CD4-positive, alpha-beta T cell treated with Interleukin-12 subunit alpha and Interleukin-12 subunit beta, for 1 hour (primary cell): ENCODE results near the gene DHDH.
"Not testable (repeated sequence)": the region's sequence is repeated elsewhere in the genome, so short reads cannot be mapped to it uniquely, and the experiment has no call there.

Source experiments
- DNase-seq: peaks from one replicate; pipeline ENCODE4 v3.0.0-alpha.2; 2020

DHDH gene

GRCh38 chr19:48933382-48933932, at the start of gene DHDH:
Gene DHDH, plus strand, starts transcription at chr19:48933699. Its CDS starts 23 bp downstream, at chr19:48933722.
- peak; percentile 93 for DNase-seq

- DNase-seq, result no peak
Measured at GRCh38 chr19:48883726-48884125, 49.8 kb upstream of the DHDH start.

- DNase-seq, result no peak
Measured at GRCh38 chr19:48887861-48888612, 45.5 kb upstream of the DHDH start.

GRCh38 chr19:48889496-48889895, 44.0 kb upstream of the DHDH start:
- not testable (repeated sequence) for DNase-seq

- no peak for DNase-seq
Measured at GRCh38 chr19:48890551-48890950, 42.9 kb upstream of the DHDH start.

- no peak for DNase-seq
Measured at GRCh38 chr19:48895226-48895625, 38.3 kb upstream of the DHDH start.

- DNase-seq, result peak; percentile 52
Measured at GRCh38 chr19:48896191-48896720, 37.2 kb upstream of the DHDH start.

- no peak for DNase-seq
Measured at GRCh38 chr19:48897181-48897580, 36.3 kb upstream of the DHDH start.

GRCh38 chr19:48899386-48899749, 34.1 kb upstream of the DHDH start:
- not testable (repeated sequence) for DNase-seq

- peak; percentile 99 for DNase-seq
Measured at GRCh38 chr19:48899781-48900476, 33.6 kb upstream of the DHDH start, which contains the start of gene NUCB1. Gene NUCB1, plus strand, starts transcription at chr19:48900312. Its CDS starts 485 bp downstream, at chr19:48900797.

- peak; percentile 50 for DNase-seq
Measured at GRCh38 chr19:48900477-48901406, 32.8 kb upstream of the DHDH start.

- not testable (repeated sequence) for DNase-seq
Measured at GRCh38 chr19:48902291-48902690, 31.2 kb upstream of the DHDH start.

GRCh38 chr19:48903788-48904187, 29.7 kb upstream of the DHDH start:
- DNase-seq, result not testable (repeated sequence)

GRCh38 chr19:48905664-48906063, 27.8 kb upstream of the DHDH start:
- no peak for DNase-seq

GRCh38 chr19:48906324-48906723, 27.2 kb upstream of the DHDH start:
- DNase-seq, result no peak

- DNase-seq, result no peak
Measured at GRCh38 chr19:48907671-48908070, 25.8 kb upstream of the DHDH start.

- not testable (repeated sequence) for DNase-seq
Measured at GRCh38 chr19:48909424-48910077, 23.9 kb upstream of the DHDH start.

GRCh38 chr19:48910803-48911202, 22.7 kb upstream of the DHDH start:
- no peak for DNase-seq

- peak; percentile 42 for DNase-seq
Measured at GRCh38 chr19:48913114-48913889, 20.2 kb upstream of the DHDH start.

GRCh38 chr19:48914181-48914580, 19.3 kb upstream of the DHDH start:
- no peak for DNase-seq

GRCh38 chr19:48915757-48916156, 17.7 kb upstream of the DHDH start:
- DNase-seq, result no peak
